WI38 (cell line): ENCODE measurements around the gene SAMD4A.

Source experiments
- H3K4me3 ChIP-seq: 2 replicates; pipeline ENCODE4 v1.5.1; 2011; ENCODE audit warnings: low read depth, mild to moderate bottlenecking, control low read depth, low read length
- CTCF ChIP-seq: IDR thresholded peaks from 2 replicates; pipeline ENCODE4 v1.5.1; 2012; ENCODE audit warnings: low read depth, mild to moderate bottlenecking, control low read depth, low read length

The SAMD4A gene

GRCh38 chr14:54685286-54685845, 118.4 kb downstream of the SAMD4A start:
- TF ChIP-seq CTCF: no peak
- no peak overlapping the region for H3K4me3 ChIP-seq

- TF ChIP-seq CTCF: no peak
- no peak overlapping the region for H3K4me3 ChIP-seq
These were observed 119.4 kb downstream of the SAMD4A start for GRCh38 chr14:54686219-54686870.

- H3K4me3 ChIP-seq: no peak overlapping the region
- TF ChIP-seq CTCF: no peak
These were observed 120.2 kb downstream of the SAMD4A start for GRCh38 chr14:54686871-54687749.

GRCh38 chr14:54687750-54688119, 120.8 kb downstream of the SAMD4A start:
- no peak for TF ChIP-seq CTCF

GRCh38 chr14:54688229-54688628, 121.3 kb downstream of the SAMD4A start:
- no peak for TF ChIP-seq CTCF
- H3K4me3 ChIP-seq: no peak overlapping the region

More at GRCh38 chr14:54687750-54688119, 120.8 kb downstream of the SAMD4A start:
- no peak overlapping the region for H3K4me3 ChIP-seq

GRCh38 chr14:54689928-54690327, 123.0 kb downstream of the SAMD4A start:
- H3K4me3 ChIP-seq: no peak overlapping the region
- no peak for TF ChIP-seq CTCF

GRCh38 chr14:54690887-54691286, 124.0 kb downstream of the SAMD4A start:
- TF ChIP-seq CTCF: no peak
- no peak overlapping the region for H3K4me3 ChIP-seq
